A673 (cell line): ENCODE measurements around the gene ADAMTS12. TPM values are rescaled to one million over a fixed set of nuclear protein-coding genes. Genes with fewer than 3 reads are reported as not detected.

ENCODE experiments used
- BruUV-seq: library from RNA; stranded (reverse); fragments of 400-500 nt; replicated peaks from 2 replicates; lab custom pipeline; 2021; lab: Mats Ljungman, UMichigan
- CTCF ChIA-PET: fragments of 300-600 bp; sonication (Branson Sonifier 250); formaldehyde crosslinking; loops from one replicate; lab custom pipeline; 2022; ENCODE audit warnings: antibody characterized with exemption; lab: Charles Lee
- POLR2A ChIA-PET: fragments of 300-600 bp; sonication (Branson Sonifier 250); formaldehyde crosslinking; loops from one replicate; lab custom pipeline; 2022; ENCODE audit warnings: antibody characterized with exemption; ENCODE audit not compliant: low non-redundant PET; lab: Charles Lee
- DNase-seq: peaks from one replicate; pipeline ENCODE4 v3.0.0-alpha.2; 2015; ENCODE audit warnings: low spot score
- H3K27ac ChIP-seq: fragments of 200-600 bp; sonication (generic); 2 replicates; pipeline ENCODE4 v1.5.1; 2016; ENCODE audit warnings: mixed run types, low read depth, mild to moderate bottlenecking, mixed read lengths, antibody characterized with exemption, low read length; ENCODE audit not compliant: poor library complexity, severe bottlenecking
- H3K27me3 ChIP-seq: fragments of 200-600 bp; sonication (generic); replicated peaks from 2 replicates; pipeline ENCODE4 v1.6.1; 2017; ENCODE audit warnings: mixed run types, low read depth, mild to moderate bottlenecking, mixed read lengths, antibody characterized with exemption, low read length; ENCODE audit not compliant: insufficient read depth, poor library complexity
- H3K36me3 ChIP-seq: fragments of 200-600 bp; sonication (generic); 2 replicates; pipeline ENCODE4 v1.6.1; 2016; ENCODE audit warnings: mixed run types, mild to moderate bottlenecking, mixed read lengths, antibody characterized with exemption, low read length; ENCODE audit not compliant: insufficient read depth, poor library complexity, severe bottlenecking
- H3K4me1 ChIP-seq: fragments of 200-600 bp; sonication (generic); 2 replicates; pipeline ENCODE4 v1.6.1; 2017; ENCODE audit warnings: mixed run types, mild to moderate bottlenecking, mixed read lengths, antibody characterized with exemption, low read length; ENCODE audit not compliant: insufficient read depth, poor library complexity, severe bottlenecking
- H3K4me3 ChIP-seq: fragments of 200-600 bp; sonication (generic); 2 replicates; pipeline ENCODE4 v1.5.1; 2016; ENCODE audit warnings: low read depth, mixed run types, mild to moderate bottlenecking, mixed read lengths, low read length; ENCODE audit not compliant: poor library complexity, severe bottlenecking
- H3K9me3 ChIP-seq: fragments of 200-600 bp; sonication (generic); 2 replicates; pipeline ENCODE4 v1.6.1; 2016; ENCODE audit warnings: mixed run types, low read depth, mild to moderate bottlenecking, mixed read lengths, antibody characterized with exemption, low read length; ENCODE audit not compliant: poor library complexity, severe bottlenecking
- CTCF ChIP-seq: fragments of 300-800, 200-600 bp; sonication (generic); conservative IDR thresholded peaks from 2 replicates; pipeline ENCODE4 v1.5.1; 2017; ENCODE audit warnings: low read depth, mild to moderate bottlenecking, antibody characterized with exemption, low read length, moderate library complexity, mixed read lengths
- EZH2 ChIP-seq: fragments of 200-600 bp; sonication (generic); IDR thresholded peaks from 2 replicates; pipeline ENCODE4 v1.6.1; 2017; ENCODE audit warnings: borderline replicate concordance, low read depth, mild to moderate bottlenecking, mixed read lengths, antibody characterized with exemption, low read length; ENCODE audit not compliant: poor library complexity, severe bottlenecking
- intact Hi-C: fragments of 100-400 bp; cut with micrococcal nuclease; formaldehyde crosslinking; loops from one replicate; pipeline ENCODE4 v1.10.0; 2022; ENCODE audit not compliant: unreplicated experiment
- total RNA-seq: library from RNA; stranded (reverse); gene quantifications from 2 replicates; pipeline ENCODE4 v1.2.3, GENCODE V29; 2021

The ADAMTS12 gene
- total RNA-seq, 1 experiment from 2014 or later = 0.84 TPM

- H3K36me3 ChIP-seq = no peaks in the 10 kb centered on the region
- H3K27ac ChIP-seq = no peak overlapping the region
- no peaks in the 10 kb centered on the region for H3K27me3 ChIP-seq
- DNase-seq = no peak
- TF ChIP-seq EZH2 = no peak
- no peak for TF ChIP-seq CTCF
- no peaks in the 10 kb centered on the region for H3K4me1 ChIP-seq
- no TSS peak for BruUV-seq
- ChIA-PET POLR2A (no interaction called here), CTCF (no interaction called here)
- peaks cover 4% of the 10 kb centered on the region for H3K9me3 ChIP-seq
- H3K4me3 ChIP-seq = no peak overlapping the region
- intact Hi-C loops = no loop called here
These were observed 102.2 kb downstream of the ADAMTS12 start for GRCh38 chr5:33789567-33789957.

GRCh38 chr5:33788922-33789566 lies 102.7 kb downstream of the ADAMTS12 start:
- no peaks in the 10 kb centered on the region for H3K4me1 ChIP-seq
- H3K4me3 ChIP-seq = no peak overlapping the region
- ChIA-PET CTCF (no interaction called here), POLR2A (no interaction called here)
- TF ChIP-seq EZH2 (no peak), CTCF (no peak)
- BruUV-seq = no TSS peak
- peaks cover 7% of the 10 kb centered on the region for H3K9me3 ChIP-seq
- H3K36me3 ChIP-seq = no peaks in the 10 kb centered on the region
- intact Hi-C loops = no loop called here
- H3K27me3 ChIP-seq = no peaks in the 10 kb centered on the region
- no peak overlapping the region for H3K27ac ChIP-seq
- DNase-seq = no peak

GRCh38 chr5:33785571-33785970 lies 106.2 kb downstream of the ADAMTS12 start:
- intact Hi-C loops = no loop called here
- no peaks in the 10 kb centered on the region for H3K4me1 ChIP-seq
- H3K36me3 ChIP-seq = no peaks in the 10 kb centered on the region
- no TSS peak for BruUV-seq
- H3K27me3 ChIP-seq = no peaks in the 10 kb centered on the region
- H3K9me3 ChIP-seq = peaks cover 13% of the 10 kb centered on the region
- POLR2A ChIA-PET = no interaction called here
- H3K27ac ChIP-seq = no peak overlapping the region
- no peak for DNase-seq
- H3K4me3 ChIP-seq = no peak overlapping the region
- TF ChIP-seq CTCF (no peak), EZH2 (no peak)
- CTCF ChIA-PET = interaction anchor here (0.7 kb wide), 1 partner anchor 183 kb away, joined by 3 read pairs; no protein-coding TSS in a partner anchor
